HCT116 (cell line): ENCODE results near the gene PIP4K2A. TPM values are rescaled to one million over a fixed set of nuclear protein-coding genes. Genes with fewer than 3 reads are reported as not detected.

Experiments
- ATAC-seq: fragments of 200-7000 bp; cut with Tn5 transposase; 2 replicates; pipeline ENCODE4 v1.9.1; 2020; ENCODE audit warnings: mild to moderate bottlenecking, moderate library complexity
- BruUV-seq: library from RNA; stranded (reverse); fragments of 400-500 nt; replicated peaks from 2 replicates; lab custom pipeline; 2021; lab: Mats Ljungman, UMichigan
- CTCF ChIA-PET: fragments of 300-600 bp; sonication (Branson Sonifier 250); formaldehyde crosslinking; loops from one replicate; lab custom pipeline; 2021; ENCODE audit warnings: antibody characterized with exemption; lab: Charles Lee
- POLR2A ChIA-PET: fragments of 300-600, 350-600 bp; sonication (Branson Sonifier 250); formaldehyde crosslinking; loops from one replicate; lab custom pipeline; 2021; ENCODE audit warnings: antibody characterized with exemption; lab: Charles Lee
- RAD21 ChIA-PET, 2 experiments: fragments of 300-600 bp; sonication (Branson Sonifier 250); formaldehyde crosslinking; loops; one replicate each; lab custom pipeline; 2023; ENCODE audit warnings: low total read pairs in 2 of 2; ENCODE audit not compliant: uncharacterized antibody in 2 of 2, unreplicated experiment in 2 of 2, low non-redundant PET in 1 of 2; lab: Charles Lee
- DNase-seq: peaks from one replicate; pipeline ENCODE4 v3.0.0-alpha.2; 2010; ENCODE audit warnings: low read depth, low spot score
- H2AFZ ChIP-seq: fragments of 200-600 bp; shearing (Covaris generic), sonication (generic); 2 replicates; pipeline ENCODE4 v1.6.1; 2017; ENCODE audit warnings: low read depth, mixed run types, mixed read lengths, antibody characterized with exemption, low read length; ENCODE audit not compliant: poor library complexity, severe bottlenecking
- H3K27ac ChIP-seq: 2 replicates; pipeline ENCODE4 v1.5.1; 2012; ENCODE audit warnings: low read depth, low read length
- H3K27me3 ChIP-seq: fragments of 200-600 bp; sonication (generic); 2 replicates; pipeline ENCODE4 v1.6.1; 2016; ENCODE audit warnings: mixed run types, low read length, mixed read lengths; ENCODE audit not compliant: insufficient read depth
- H3K36me3 ChIP-seq, 2 experiments: fragments of 200-500 bp in 1 of 2; fragments of 200-600 bp in 1 of 2; sonication (Bioruptor generic) in 1 of 2; sonication (generic) in 1 of 2; 2 replicates each; pipeline versions ENCODE4 v1.5.1 to v1.6.1; 2014 to 2016; ENCODE audit warnings: low read length in 2 of 2, inconsistent platforms in 1 of 2, mixed read lengths in 1 of 2, mixed run types in 1 of 2; ENCODE audit not compliant: insufficient read depth in 2 of 2, control insufficient read depth in 1 of 2
- H3K4me1 ChIP-seq, 2 experiments: fragments of 200-600 bp in 1 of 2; sonication (generic) in 1 of 2; 2 replicates each; pipeline versions ENCODE4 v1.5.1 to v1.6.1; 2012 to 2017; ENCODE audit warnings: low read length in 2 of 2, inconsistent platforms in 1 of 2, mild to moderate bottlenecking in 1 of 2, mixed read lengths in 1 of 2, mixed run types in 1 of 2, moderate library complexity in 1 of 2; ENCODE audit not compliant: insufficient read depth in 2 of 2, control insufficient read depth in 1 of 2
- H3K4me2 ChIP-seq: fragments of 200-600 bp; sonication (generic); 2 replicates; pipeline ENCODE4 v1.6.1; 2017; ENCODE audit warnings: mixed run types, low read length, mixed read lengths
- H3K4me3 ChIP-seq, 2 experiments: fragments of 200-600 bp in 1 of 2; sonication (generic) in 1 of 2; replicated peaks in 1 of 2; 2 replicates each; pipeline ENCODE4 v1.5.1; 2011 to 2016; ENCODE audit warnings: low read length in 2 of 2, control low read depth in 1 of 2, low read depth in 1 of 2, mild to moderate bottlenecking in 1 of 2, mixed read lengths in 1 of 2, mixed run types in 1 of 2
- H3K79me2 ChIP-seq: fragments of 200-600 bp; sonication (generic); 2 replicates; pipeline ENCODE4 v1.6.1; 2017; ENCODE audit warnings: mild to moderate bottlenecking, mixed run types, low read length, moderate library complexity, mixed read lengths; ENCODE audit not compliant: insufficient read depth
- H3K9ac ChIP-seq: fragments of 200-600 bp; sonication (generic); 2 replicates; pipeline ENCODE4 v1.6.1; 2016; ENCODE audit warnings: low read length, mixed read lengths
- H3K9me2 ChIP-seq: fragments of 200-600 bp; sonication (generic), shearing (Covaris generic); 2 replicates; pipeline ENCODE4 v1.6.1; 2017; ENCODE audit warnings: mixed run types, mild to moderate bottlenecking, moderate library complexity; ENCODE audit not compliant: insufficient read depth
- H3K9me3 ChIP-seq, 2 experiments: fragments of 200-500 bp in 1 of 2; fragments of 200-600 bp in 1 of 2; sonication (Bioruptor generic) in 1 of 2; sonication (generic) in 1 of 2; 2 replicates each; pipeline ENCODE4 v1.6.1; 2014 to 2017; ENCODE audit warnings: low read length in 2 of 2, mixed read lengths in 2 of 2, inconsistent platforms in 1 of 2, low read depth in 1 of 2, mild to moderate bottlenecking in 1 of 2, mixed run types in 1 of 2, moderate library complexity in 1 of 2; ENCODE audit not compliant: control insufficient read depth in 1 of 2, insufficient read depth in 1 of 2
- H4K20me1 ChIP-seq: fragments of 200-600 bp; sonication (generic), shearing (Covaris generic); 2 replicates; pipeline ENCODE4 v1.6.1; 2017; ENCODE audit warnings: mixed run types, mild to moderate bottlenecking, moderate library complexity; ENCODE audit not compliant: insufficient read depth
- ATF3 ChIP-seq: IDR thresholded peaks from 2 replicates; pipeline ENCODE4 v1.6.1; 2012
- CBX3 ChIP-seq: IDR thresholded peaks from 2 replicates; pipeline ENCODE4 v1.6.1; 2012; ENCODE audit warnings: low read depth
- CTCF ChIP-seq, 3 experiments: fragments of 200-600 bp in 1 of 3; sonication (generic) in 1 of 3; IDR thresholded peaks in 2 of 3; conservative IDR thresholded peaks in 1 of 3; 2 replicates each; pipeline ENCODE4 v1.5.1; 2012 to 2017; ENCODE audit warnings: low read depth in 2 of 3, low read length in 2 of 3, antibody characterized with exemption in 1 of 3, borderline replicate concordance in 1 of 3, control low read depth in 1 of 3, mild to moderate bottlenecking in 1 of 3, mixed read lengths in 1 of 3, mixed run types in 1 of 3, moderate library complexity in 1 of 3; ENCODE audit not compliant: insufficient read depth in 1 of 3
- EGR1 ChIP-seq: IDR thresholded peaks from 2 replicates; pipeline ENCODE4 v1.6.1; 2012; ENCODE audit warnings: low read depth
- ELF1 ChIP-seq: IDR thresholded peaks from 2 replicates; pipeline ENCODE4 v1.6.1; 2012; ENCODE audit warnings: low read depth, borderline replicate concordance
- EZH2 ChIP-seq: fragments of 200-600 bp; sonication (generic); IDR thresholded peaks from 2 replicates; pipeline ENCODE4 v1.6.1; 2017; ENCODE audit warnings: antibody characterized with exemption, mixed run types
- MAX ChIP-seq: IDR thresholded peaks from 2 replicates; pipeline ENCODE4 v1.6.1; 2012
- POLR2A ChIP-seq: IDR thresholded peaks from 2 replicates; pipeline ENCODE4 v1.7.0; 2011; ENCODE audit warnings: borderline replicate concordance; ENCODE audit not compliant: insufficient read depth, insufficient read length; ENCODE audit errors: extremely low read depth
- RAD21 ChIP-seq: IDR thresholded peaks from 2 replicates; pipeline ENCODE4 v1.6.1; 2012; ENCODE audit warnings: low read depth, mild to moderate bottlenecking
- ZBTB33 ChIP-seq: IDR thresholded peaks from 2 replicates; pipeline ENCODE4 v1.6.1; 2011; ENCODE audit warnings: mild to moderate bottlenecking, low read length, moderate library complexity; ENCODE audit not compliant: insufficient replicate concordance; ENCODE audit errors: extremely low read depth
- intact Hi-C: fragments of 100-400 bp; cut with micrococcal nuclease; formaldehyde crosslinking; loops from 2 replicates; pipeline ENCODE4 v1.10.0; 2022
- total RNA-seq: library from RNA; stranded (reverse); gene quantifications from one replicate; pipeline ENCODE4 v1.2.1, GENCODE V29; 2021; ENCODE audit not compliant: unreplicated experiment

Gene PIP4K2A
- total RNA-seq, 1 experiment from 2014 or later = 41.9 TPM

- CTCF ChIA-PET = interaction anchor here (2.0 kb wide), 1 partner anchor 371 kb away, joined by 5 read pairs; no protein-coding TSS in a partner anchor
- RAD21 ChIA-PET = no interaction called here
- Histone ChIP-seq H3K4me3 (peak overlapping the region in 1 of 2 experiments; percentile 22; a peak in 2 of 4 replicates), H3K79me2 (peaks cover 94% of the 10 kb centered on the region), H3K27me3 (no peaks in the 10 kb centered on the region), H4K20me1 (no peaks in the 10 kb centered on the region), H3K9ac (peak overlapping the region; percentile 67), H2AFZ (no peak overlapping the region), H3K4me2 (peak overlapping the region; percentile 84), H3K9me3 (no peaks in the 10 kb centered on the region), H3K9me2 (no peaks in the 10 kb centered on the region), H3K36me3 (no peaks in the 10 kb centered on the region), H3K4me1 (peaks cover 74 to 79% of the 10 kb centered on the region in 2 experiments), H3K27ac (peak overlapping the region; percentile 85)
- TF ChIP-seq MAX (no peak), RAD21 (peak; percentile 39), POLR2A (no peak), ELF1 (0 out of 2 replicates have a peak, but pooled peaks have one; percentile 18), ATF3 (no peak), CBX3 (no peak; the same call in 1 of the 2 replicates), ZBTB33 (no peak), EGR1 (no peak), CTCF (IDR thresholded peaks at IDR 0.05 in 2 of 3, conservative IDR thresholded peaks at IDR 0.05 in 1 of 3; ENCODE audit: borderline replicate concordance in 1 of 3, insufficient read depth in 1 of 3, low read depth in 2 of 3, low read length in 2 of 3) (peak in 2 of 3 experiments; percentile 45 to 47; a peak in 3 of 6 replicates), EZH2 (no peak)
- DNase-seq = no peak
- BruUV-seq = no TSS peak
- ATAC-seq = no peak
- POLR2A ChIA-PET = no interaction called here
- intact Hi-C loops = no loop called here
Measured at GRCh38 chr10:22617516-22617915, 96.9 kb downstream of the PIP4K2A start.
